NK-92 (cell line): Measurements from ENCODE around the gene MYL7.

Source experiments
- DNase-seq: peaks from one replicate; lab custom pipeline; 2025; ENCODE audit not compliant: unreplicated experiment; lab: John Stamatoyannopoulos, UW

Gene MYL7

GRCh38 chr7:44150966-44151941 is 10.1 kb upstream of the MYL7 start:
- DNase-seq: no peak

DNA sequence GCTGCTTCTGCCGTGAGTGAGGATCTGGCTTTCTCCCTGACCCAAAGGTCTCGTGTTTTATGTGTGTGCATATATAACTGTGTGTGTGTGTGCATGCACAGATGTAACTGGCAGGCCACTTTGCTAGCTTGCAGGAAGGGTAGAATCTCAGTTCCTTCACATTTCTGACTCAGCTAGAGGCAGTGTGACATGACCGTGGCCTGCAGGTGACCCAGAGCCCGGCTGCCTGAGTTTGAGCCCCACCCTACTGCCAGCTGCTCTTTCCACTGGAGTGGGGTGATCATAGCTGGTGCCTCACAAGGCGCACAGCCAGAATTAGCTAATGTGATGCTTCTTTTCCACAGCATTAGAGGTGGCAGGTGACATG is 9.3 kb upstream of the MYL7 start:
- no peak for DNase-seq

- no peak for DNase-seq
These were observed 8.7 kb upstream of the MYL7 start for GRCh38 chr7:44149571-44150465.

DNA sequence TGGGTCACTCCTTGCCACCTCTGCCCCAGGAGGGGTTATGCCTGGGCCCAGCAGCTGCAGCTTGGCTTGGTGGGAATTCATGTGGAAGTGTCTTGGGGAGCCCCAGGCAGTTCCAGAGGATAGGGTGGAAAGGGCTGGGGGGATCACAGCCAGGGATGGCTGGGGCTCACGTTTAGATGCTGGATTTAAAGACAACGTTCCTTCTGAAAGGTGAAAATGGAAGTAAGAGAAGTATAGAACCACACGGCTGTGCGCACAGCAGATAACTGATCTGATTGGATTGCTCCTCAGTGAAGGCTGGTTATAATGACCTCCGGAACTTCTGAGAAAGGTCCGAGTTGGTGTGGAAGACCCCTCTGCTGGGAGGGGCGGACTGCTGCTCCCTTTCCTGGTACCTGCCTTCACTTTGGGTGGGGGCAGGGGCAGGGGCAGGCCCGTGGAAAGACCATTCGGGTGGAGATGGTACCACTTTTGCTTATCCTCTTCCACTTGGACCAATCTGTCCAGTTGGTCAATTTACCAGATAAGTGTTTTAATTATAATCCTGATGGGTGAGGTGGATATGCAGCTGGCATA is 7.9 kb upstream of the MYL7 start:
- no peak for DNase-seq

DNA sequence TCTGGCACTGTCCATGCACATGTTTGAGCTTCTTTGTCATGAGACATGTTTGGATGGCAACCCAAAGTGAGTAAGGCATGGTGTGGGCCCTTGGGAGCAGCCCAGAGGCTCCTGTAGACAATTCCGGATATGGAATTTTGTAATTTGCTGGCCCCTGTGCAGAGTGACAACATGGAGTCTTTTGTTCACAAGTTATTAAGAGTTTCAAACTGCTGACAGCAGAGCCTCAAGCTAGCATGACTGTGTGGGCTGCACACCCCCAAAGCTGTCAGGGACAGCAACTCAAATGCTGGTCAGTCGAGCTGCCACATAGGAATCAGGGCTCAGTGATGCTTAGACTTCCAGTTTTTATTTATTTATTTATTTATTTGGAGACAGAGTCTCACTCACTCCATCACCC is 7.0 kb upstream of the MYL7 start:
- DNase-seq: no peak

- DNase-seq: no peak
These were observed 6.2 kb upstream of the MYL7 start for GRCh38 chr7:44147026-44147991.

DNA sequence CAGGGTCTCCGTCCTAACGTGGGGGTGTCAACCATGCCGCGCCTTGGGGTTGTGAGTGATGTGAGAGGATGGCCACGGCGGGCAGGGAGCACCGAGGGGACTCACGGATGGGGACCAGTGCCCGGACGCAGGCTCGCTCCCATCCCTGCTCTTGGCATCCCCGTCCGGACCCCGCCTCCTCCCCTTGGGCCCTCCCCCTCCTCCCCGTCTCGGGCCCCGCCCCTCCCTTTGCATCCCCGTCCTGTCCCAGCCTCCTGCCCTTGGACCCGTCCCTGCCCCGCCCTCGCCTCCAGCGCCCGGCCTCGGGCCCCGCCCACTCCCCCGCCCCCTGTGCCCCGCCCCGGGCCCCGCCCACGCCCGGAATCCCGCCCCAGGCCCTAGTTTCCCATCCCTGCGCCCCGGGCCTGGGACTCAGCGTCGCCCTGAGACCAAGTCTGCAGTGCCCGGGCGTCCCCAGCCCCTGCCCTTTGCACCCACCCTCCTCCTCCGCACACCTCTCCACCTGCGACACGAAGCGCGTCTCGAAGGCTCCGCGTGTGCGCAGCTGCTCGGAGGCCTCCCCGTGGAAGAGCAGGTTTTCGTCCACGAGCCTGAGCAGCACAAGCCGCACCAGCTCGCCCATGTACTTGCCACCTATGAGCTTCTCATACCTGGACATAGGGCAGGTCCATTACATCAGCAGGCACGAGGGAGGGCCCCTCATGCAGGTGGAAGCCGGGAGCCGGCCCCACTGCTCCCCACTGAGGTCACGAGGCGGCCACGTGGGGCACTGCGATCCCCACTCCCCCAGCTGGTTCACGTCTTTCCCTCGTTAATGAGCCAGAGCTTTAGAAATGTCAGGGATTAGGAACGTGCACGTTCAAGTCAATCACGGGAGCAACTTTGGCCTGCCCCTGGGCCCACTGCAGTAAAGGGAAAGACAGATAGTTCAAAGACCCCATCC is 5.1 kb upstream of the MYL7 start:
- no peak for DNase-seq

DNA sequence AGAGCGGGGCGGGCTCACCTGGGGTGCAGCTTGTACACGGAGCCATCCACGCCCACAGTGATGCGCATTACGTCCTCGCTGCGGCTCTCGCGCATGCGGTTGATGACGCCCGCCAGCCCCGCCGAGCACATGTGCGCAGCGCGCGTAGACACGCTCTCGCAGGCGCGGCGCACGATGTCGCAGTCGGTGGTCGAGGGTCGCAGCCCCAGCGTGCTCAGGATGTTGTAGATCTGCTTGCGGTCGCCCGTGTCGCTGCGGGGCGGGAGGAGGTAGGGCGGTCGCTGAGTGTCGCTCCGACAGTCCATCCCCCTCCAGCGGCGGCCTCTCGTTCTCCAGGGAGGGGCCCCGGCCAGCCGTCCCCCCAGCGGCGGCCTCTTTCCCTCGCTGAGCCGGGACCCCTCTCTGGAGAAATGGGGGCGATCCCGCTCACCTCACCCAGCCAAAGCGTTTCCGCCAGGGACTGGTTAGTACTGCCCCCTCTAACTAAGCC is 4.4 kb upstream of the MYL7 start:
- no peak for DNase-seq

DNA sequence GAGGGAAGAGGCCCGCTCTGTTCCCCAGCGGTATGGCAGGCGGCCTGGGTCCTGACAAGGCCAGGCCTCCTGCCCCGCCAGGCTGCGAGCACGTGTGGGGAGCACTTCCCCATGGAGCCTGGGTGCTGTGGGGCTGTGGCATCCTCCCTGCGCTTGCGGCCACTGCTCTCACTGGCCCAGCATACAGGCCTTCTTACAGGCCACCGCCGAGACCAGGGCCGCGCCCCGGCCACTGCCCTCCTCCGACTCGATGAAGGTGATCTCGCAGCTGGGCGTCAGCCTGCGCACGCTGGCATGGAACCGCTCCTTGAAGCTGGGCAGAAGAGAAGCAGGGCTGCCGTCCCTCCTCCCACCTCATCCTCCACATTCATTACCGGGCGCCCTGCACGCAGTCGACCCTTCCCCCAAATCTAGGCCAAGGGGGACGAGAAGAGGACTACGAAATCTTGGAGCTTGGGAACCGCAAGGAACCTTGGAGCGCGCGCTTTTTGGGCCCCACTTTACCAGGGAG is 3.9 kb upstream of the MYL7 start:
- no peak for DNase-seq

GRCh38 chr7:44144426-44144967 is 3.4 kb upstream of the MYL7 start:
- no peak for DNase-seq

GRCh38 chr7:44143646-44144250 is 2.6 kb upstream of the MYL7 start:
- no peak for DNase-seq

- no peak for DNase-seq
These were observed 896 bp upstream of the MYL7 start for GRCh38 chr7:44142028-44142427.

DNA sequence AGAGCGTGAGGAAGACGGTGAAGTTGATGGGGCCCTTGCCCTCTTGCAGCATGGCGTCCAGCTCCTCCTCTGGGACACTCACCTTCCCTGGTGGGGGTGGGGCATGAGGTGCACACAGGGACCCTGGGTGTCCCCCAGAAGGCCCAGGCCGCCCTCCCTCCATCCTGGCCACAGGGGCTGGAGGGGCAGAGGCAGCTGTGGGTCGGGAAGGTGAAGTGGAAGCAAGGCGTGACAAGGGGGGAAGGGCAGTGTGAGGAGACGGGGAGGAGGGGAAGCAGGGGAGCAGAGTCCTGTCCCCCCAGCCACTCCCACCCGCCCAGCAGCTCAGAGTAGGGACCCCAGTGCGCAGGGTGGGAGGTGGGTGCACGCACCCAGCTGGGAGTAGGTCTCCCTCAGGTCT is 791 bp downstream of the MYL7 start:
- DNase-seq: no peak

DNA sequence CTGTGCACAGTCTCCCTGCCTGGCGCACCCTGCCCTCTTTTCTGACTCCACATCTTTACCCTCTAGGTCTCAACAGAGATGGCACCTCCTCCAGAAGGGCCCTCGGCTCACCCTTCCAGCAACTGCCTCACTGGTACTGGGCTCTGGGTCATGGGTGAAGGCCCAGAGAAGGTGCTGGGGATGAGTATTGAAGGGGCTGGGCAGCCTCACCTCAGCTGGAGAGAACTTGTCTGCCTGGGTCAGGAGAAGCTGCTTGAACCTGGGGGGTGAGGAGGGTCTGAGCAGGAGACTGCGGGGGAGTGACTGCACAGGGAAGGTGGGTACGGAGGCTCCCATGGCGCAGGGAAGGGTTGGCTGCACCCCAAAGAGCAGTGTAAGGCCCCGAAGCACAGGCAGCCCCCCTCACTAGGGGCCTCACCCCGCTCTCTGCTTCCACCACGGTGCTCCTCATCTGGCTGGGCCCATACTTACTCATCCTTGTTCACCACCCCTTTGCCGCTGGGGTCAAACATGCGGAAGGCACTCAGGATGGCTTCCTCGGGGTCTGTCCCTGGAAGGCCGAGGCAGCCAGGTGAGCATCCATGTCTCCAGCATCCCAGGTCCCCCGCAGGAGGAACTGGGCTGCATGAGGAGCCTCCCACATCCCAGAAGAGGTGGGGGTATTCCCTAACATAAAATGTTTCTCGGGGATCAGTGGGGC is 1.7 kb downstream of the MYL7 start:
- DNase-seq: no peak

DNA sequence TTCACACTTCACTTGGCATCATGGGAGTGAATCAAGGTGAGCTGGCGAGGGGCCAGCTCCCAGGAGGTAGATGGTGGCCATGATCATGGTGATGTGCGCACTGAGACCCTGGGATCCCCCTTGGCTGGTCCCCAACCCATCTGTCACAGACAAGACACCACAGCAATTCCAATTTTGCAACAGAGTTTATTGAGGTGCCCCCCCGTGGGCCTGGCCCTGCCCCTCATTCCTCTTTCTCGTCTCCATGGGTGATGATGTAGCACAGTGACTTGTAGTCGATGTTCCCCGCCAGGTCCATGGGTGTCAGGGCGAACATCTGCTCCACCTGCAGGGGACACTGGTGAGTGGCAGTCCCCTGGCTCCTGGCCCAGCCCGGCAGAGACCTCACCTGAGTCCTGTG is 2.4 kb downstream of the MYL7 start:
- no peak for DNase-seq

GRCh38 chr7:44136731-44137130 is 4.4 kb downstream of the MYL7 start:
- no peak for DNase-seq

DNA sequence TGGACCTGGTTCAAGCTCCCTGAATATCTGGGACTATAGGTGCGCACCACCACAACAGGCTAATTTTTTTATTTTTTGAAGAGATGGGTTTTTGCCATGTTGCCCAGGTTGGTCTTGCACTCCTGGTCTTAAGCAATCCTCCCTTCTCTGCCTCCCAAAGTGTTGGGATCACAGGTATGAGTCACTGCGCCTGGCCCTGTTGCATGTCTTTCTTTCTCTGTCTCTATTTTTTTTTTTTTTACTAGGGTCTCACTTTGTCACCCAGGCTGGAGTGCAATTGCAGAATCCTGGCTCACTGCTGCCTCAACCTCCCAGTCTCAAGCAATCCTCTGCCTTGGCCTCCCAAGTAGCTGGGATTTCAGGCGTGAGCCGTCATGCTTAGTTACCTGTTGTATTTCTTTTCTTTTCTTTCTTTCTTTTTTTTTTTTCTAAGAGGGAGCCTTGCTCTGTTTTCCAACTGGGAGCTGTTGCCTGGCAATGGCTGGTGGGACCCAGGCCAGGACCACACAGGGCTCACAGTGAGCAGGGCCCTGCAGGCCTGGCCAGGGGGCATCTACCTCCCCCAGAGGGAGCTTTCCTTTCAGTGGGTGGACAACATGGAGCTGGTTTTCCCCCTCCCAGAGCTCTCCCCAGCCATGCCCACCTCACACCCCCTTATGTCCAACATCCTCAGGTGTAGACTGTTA is 6.0 kb downstream of the MYL7 start:
- DNase-seq: no peak
